IPS-18c (cell line): ENCODE measurements around the gene EMILIN3.
A peak's percentile ranks its signal among the peaks of the same experiment; 100 is the strongest.

ENCODE experiments used
- H3K4me3 ChIP-seq: 2 replicates; pipeline ENCODE4 v1.7.0; 2013; ENCODE audit warnings: low read depth, mild to moderate bottlenecking, low read length, moderate library complexity; ENCODE audit not compliant: insufficient read depth
- H3K9me3 ChIP-seq: one replicate; pipeline ENCODE4 v1.6.1; 2013; ENCODE audit warnings: mild to moderate bottlenecking, low read length, moderate library complexity; ENCODE audit not compliant: control insufficient read depth, insufficient read depth

The EMILIN3 gene

GRCh38 chr20:41373251-41373783, 6.7 kb upstream of the EMILIN3 start:
- no peak overlapping the region; the same call in 1 of the 2 replicates for H3K4me3 ChIP-seq
- H3K9me3 ChIP-seq, result no peaks in the 10 kb centered on the region

DNA sequence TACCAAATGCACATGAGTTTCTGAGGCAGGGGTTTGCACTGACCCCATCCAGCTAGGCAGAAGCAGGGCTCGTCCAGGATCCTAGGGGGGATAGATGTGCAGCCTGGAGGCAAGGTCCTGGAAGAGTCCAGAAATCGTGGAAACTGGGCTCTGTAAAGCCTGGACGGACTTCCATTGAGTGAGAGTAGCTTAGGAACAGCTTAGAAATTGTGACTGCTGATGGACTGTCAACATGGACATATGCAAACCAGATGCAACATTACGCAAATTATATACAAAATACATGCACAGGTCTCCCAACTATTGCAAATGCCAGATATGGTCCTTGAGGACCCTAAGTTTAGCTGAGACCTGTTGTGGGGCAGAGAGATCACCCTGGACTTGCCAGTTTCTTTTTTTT, 4.8 kb upstream of the EMILIN3 start:
- H3K4me3 ChIP-seq, result no peak overlapping the region
- H3K9me3 ChIP-seq, result peaks cover 2% of the 10 kb centered on the region

GRCh38 chr20:41370176-41370575, 3.6 kb upstream of the EMILIN3 start:
- H3K4me3 ChIP-seq, result no peak overlapping the region
- peaks cover 2% of the 10 kb centered on the region for H3K9me3 ChIP-seq

- peaks cover 2% of the 10 kb centered on the region for H3K9me3 ChIP-seq
- H3K4me3 ChIP-seq, result no peak overlapping the region
Measured at GRCh38 chr20:41369673-41370072, 3.1 kb upstream of the EMILIN3 start.

DNA sequence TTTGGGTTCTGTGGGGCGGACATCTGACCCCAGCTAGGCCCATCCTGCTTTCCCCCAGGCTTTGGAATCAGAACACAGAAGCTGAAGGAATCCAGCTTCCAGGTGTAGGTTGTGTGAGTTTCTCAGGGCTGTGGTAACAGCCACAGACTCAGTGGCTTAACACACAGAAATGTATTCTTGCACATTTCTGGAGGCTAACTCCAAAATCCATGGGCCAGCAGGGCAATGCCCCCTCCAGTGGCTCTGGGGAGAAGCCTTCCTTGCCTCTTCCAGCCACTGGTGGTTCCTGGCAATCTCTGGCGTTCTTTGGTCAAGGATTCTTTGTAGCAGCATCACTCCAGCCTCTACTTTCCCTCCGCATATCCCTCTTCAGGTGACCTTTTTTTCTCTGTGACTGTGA, 1.3 kb upstream of the EMILIN3 start:
- no peak overlapping the region for H3K4me3 ChIP-seq
- peaks cover 2% of the 10 kb centered on the region for H3K9me3 ChIP-seq

GRCh38 chr20:41367393-41367695, 726 bp upstream of the EMILIN3 start:
- H3K9me3 ChIP-seq, result peaks cover 2% of the 10 kb centered on the region
- H3K4me3 ChIP-seq, result peak overlapping the region; percentile 52; the same call in 1 of the 2 replicates

- Histone ChIP-seq H3K4me3 (peak overlapping the region; percentile 41), H3K9me3 (peaks cover 2% of the 10 kb centered on the region)
Measured at GRCh38 chr20:41365777-41366545, 657 bp downstream of the EMILIN3 start.

DNA sequence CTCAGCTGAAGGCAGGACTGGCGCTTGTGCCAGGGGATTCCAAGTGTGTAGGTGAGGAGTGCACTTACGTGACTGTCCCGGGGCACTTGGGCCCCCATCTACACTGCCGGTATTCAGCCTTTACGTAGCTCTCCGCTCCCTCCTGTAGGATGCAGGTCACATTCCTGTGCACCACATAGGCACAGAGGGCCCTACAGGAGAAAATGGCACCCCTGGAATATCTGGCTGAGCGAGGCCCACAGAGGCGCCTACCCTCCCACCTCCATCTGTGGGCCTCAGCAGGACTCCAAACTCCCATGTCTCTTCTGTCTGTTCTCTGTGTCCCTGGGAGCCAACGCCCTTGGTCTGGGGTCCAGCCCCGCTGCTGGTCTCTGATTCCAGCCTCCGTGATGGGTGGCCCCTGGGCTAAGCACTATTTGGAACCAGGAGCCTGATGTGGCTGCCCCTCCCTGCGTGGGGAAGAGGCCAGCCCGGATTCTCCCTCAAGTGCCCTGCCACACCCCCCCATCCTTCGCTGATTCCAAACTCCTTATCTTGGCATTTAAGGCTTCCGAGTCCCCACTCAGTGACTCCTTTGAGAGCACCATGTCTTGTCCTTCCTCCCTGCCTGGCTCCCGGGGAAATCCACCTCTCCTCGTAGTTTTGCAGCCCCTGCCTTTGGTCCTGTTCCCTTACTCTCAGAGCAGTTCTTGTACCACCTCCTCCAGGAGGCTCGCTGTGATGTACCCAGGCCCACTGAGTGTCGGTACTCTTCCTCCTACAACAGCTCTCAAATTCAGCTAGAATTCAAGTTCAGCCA, 1.5 kb downstream of the EMILIN3 start:
- H3K4me3 ChIP-seq, result no peak overlapping the region
- peaks cover 2% of the 10 kb centered on the region for H3K9me3 ChIP-seq

DNA sequence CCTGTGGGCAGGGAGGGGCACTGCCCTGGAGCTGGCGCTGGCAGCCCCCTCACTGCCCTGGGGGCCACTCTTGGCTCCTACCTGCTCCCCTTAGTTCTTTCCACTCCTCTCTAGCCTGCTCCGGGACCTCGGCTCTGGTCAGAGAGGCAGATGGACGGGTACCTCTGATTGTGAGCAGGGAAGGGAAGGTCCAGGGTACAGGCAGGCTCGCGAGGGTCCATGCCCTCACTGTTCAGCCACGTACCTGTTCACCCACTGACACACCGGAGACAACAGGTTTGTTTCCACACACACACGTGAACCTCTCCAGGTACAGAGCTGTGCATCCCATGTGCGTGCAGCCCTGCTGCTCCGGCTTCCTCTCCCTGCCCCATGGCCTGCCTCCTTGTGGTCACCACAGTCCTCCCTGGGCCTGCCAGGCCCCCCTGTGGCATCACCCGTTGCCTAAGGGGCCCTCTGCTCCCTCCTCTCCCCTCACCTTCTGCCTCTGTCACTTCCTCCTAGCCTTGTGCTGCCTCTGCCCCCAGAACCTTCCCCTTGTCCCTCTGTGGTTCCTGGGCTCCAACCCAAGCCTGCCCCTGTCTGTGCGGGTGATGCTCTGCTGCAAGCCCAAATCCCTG, 2.3 kb downstream of the EMILIN3 start:
- Histone ChIP-seq H3K9me3 (peaks cover 2% of the 10 kb centered on the region), H3K4me3 (no peak overlapping the region)

- Histone ChIP-seq H3K9me3 (peaks cover 2% of the 10 kb centered on the region), H3K4me3 (no peak overlapping the region)
Measured at GRCh38 chr20:41363601-41364000, 3.0 kb downstream of the EMILIN3 start.

- Histone ChIP-seq H3K9me3 (peaks cover 2% of the 10 kb centered on the region), H3K4me3 (no peak overlapping the region)
Measured at GRCh38 chr20:41362748-41363140, 3.9 kb downstream of the EMILIN3 start.

- Histone ChIP-seq H3K9me3 (no peaks in the 10 kb centered on the region), H3K4me3 (no peak overlapping the region)
Measured at GRCh38 chr20:41361757-41362747, 4.6 kb downstream of the EMILIN3 start.

DNA sequence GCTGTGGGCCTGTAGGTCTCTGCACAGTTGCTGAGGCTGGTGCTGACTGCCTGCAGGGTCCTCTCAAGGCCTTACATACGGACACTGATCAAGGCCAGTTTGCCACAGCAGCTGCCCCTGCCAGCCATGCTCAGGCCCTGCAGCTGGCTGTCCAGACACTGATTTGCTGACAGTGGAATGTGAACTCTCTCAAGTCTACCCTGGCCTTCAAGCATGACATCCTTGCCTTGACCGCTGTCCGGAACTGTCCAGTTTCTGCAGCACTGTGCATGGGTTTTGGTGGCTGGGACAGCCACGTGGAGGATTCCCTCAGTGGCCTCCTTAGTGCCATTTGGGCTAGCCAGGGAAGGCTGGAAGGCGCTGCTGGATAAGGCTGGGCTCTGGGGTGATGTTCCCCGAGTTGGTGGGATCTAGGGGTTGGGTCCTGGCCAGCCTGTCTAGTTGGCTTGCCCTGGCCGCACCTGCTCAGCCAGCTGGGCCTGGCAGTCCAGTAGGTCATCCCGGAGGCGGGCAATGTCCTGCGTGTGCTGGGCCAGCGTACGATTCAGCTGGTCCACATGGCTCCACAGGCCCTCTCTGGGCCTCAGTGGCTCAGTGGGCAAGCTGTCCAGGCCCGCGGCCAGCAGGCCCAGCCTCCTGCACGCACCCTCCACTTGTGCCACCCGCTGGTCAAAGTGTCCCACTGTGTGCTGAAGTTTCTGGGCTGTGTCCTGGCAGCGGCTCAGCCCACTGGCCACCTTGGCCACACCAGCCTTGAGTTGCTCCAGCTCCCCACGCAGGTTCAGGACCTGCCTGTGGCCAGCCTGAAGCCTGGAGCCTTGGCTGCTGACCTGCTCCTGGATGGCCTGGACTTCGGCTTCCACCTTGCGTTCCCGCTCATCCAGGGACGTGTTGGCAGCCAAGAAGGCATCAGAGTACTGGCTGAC, 5.5 kb downstream of the EMILIN3 start:
- no peaks in the 10 kb centered on the region for H3K9me3 ChIP-seq
- no peak overlapping the region for H3K4me3 ChIP-seq

DNA sequence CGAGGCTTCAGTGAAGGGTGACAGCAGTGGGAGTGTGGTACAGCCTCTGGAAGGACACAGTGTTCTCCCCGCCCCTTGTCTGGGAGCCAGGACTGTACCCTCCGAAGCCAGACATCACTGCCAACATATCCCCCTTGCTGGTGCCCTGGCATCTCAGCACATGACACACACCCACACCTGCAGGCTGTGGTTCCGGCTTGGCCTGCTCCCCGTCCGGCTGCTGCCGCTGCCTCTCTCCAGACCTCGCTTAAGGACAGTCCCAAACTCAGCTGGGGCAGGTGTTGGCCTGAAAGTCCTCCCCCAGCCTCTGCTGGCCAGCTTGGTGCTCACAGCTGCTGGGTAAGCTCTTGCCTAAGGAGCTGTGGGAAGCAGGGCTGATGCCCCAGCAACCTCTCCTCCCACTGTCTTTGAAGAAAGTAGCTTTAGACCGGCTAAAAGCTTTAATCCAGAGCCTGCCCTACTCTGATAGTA, 7.0 kb downstream of the EMILIN3 start:
- no peak overlapping the region for H3K4me3 ChIP-seq
- H3K9me3 ChIP-seq, result no peaks in the 10 kb centered on the region

- H3K9me3 ChIP-seq, result no peaks in the 10 kb centered on the region
- H3K4me3 ChIP-seq, result no peak overlapping the region
Measured at GRCh38 chr20:41358717-41359116, 7.9 kb downstream of the EMILIN3 start.

GRCh38 chr20:41358230-41358629, 8.4 kb downstream of the EMILIN3 start:
- H3K9me3 ChIP-seq, result no peaks in the 10 kb centered on the region
- H3K4me3 ChIP-seq, result no peak overlapping the region
